ENCODE measurements around the gene USH2A.

- no peak for TF ChIP-seq CTCF (IDR thresholded peaks at IDR 0.05)
- TF ChIP-seq POLR2AphosphoS5 (IDR thresholded peaks at IDR 0.05) = no peak
Measured at GRCh38 chr1:216210081-216210480, 213.2 kb downstream of the USH2A start.

Measured in transverse colon (tissue), 4 donors.